ENCODE data around the gene YPEL3.
"Not testable (repeated sequence)": the region's sequence is repeated elsewhere in the genome, so short reads cannot be mapped to it uniquely, and the experiment has no call there.

YPEL3 gene

DNA sequence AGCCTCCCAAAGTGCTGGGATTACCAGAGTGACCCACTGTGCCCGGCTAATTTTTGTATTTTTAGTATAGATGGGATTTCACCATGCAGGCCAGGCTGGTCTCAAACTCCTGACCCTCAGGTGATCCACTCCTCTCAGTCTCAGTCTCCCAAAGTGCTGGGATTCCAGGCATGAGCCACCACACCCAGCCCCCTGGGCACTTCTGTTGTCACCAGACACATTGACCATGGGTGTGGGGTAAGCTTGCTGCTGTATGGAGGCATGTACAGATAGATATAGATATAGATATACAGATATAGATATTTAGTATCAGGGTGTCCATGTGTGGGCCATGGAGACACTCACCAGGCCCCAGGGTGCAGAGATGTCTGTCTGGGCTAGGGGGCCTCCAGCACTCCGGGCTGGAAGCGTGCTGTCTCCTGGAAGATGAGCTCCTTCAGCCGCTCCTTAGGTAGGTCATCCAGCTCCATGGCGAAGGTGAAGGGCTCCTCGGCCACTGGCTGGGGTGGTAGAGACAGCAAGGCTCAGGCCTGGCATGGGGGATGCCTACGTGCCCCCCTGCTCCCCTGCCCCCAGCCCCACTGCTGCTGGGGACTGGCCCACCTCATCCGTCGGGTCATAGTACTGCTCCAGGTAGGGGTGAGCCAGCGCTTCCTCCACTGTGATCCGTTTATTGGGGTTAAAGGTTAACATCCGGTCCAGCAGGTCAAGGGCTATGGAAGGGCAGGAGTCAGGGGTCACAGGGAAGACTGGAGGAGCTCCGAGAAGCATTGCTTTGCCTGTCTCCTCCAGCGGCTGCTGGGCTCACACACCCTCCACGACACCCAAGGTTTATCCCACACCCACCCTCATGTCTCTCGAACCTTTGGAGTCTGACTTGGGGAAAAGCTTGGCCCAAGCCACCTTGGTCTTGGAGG lies 20.5 kb upstream of the YPEL3 start:
- DNase-seq: no peak

DNA sequence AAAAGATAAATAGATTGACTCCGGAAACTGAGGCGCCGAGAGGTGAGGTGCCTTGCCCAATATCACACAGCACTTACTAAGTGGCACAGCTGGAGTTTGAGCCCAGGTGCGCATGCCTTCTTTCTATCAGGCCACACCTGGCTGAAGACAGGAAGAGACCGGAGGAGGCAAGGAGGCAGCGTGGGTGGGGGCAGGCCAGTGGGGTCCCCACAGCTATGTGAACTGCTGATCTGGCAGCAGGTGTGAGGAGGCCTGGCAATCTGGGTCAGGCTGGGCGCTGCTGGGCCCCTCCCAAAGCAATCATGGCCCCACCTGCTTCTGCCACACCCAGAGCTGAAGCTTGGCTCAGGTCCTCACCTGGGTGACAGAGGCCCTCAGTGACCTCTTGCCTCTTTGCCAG lies 19.2 kb upstream of the YPEL3 start:
- DNase-seq: no peak

GRCh38 chr16:30114833-30115232 lies 18.8 kb upstream of the YPEL3 start:
- not testable (repeated sequence) for DNase-seq

DNA sequence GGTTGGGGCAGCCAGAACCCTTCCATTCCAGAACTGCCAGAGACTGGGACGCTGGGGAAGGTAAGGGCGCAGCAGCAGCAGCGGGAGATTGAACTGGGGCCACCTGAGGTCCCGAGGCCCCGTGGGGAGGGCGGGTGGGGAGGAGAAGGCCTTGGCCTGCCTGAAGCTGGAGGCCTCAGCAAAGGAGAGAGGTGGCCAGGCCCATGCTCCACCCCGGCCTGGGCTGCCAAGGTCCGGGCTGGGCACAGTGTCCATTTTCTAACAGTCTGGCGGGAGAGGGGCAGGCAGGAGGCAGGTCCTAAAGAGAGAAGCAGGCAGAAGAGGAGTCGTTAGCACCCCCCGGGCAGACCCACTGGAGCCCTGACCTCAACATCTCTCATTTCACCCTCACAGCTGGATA lies 18.4 kb upstream of the YPEL3 start:
- no peak for DNase-seq

DNA sequence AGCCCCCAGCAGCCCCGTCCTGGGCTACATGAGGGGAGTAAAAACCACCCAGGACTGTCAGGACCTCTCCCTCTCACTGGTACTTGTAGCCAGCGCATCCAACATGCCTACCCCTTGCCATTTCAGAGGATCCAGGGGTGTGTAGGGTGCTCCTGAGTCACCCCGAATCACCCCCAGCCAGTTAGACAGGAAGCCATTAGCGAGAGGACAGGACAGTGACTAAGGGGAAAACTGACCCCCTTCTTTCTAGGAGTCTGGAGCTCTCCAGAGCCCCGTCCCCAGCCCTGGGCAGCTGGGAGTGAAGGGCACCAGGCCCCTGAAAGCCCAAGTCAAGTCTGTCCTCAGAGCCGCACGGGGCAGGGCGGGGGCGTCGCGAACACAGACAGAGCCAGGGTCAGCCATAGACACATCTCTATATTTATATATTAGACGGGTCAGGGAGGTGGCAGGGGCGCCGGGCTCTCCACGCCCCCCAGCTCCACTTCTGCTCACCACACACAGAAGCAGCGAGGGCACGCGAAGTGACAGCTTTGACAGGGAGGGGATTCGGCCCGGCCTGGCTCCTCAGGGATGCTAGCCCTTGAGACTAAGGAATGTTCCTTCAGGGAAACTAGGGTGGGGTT lies 17.8 kb upstream of the YPEL3 start:
- DNase-seq: no peak

DNA sequence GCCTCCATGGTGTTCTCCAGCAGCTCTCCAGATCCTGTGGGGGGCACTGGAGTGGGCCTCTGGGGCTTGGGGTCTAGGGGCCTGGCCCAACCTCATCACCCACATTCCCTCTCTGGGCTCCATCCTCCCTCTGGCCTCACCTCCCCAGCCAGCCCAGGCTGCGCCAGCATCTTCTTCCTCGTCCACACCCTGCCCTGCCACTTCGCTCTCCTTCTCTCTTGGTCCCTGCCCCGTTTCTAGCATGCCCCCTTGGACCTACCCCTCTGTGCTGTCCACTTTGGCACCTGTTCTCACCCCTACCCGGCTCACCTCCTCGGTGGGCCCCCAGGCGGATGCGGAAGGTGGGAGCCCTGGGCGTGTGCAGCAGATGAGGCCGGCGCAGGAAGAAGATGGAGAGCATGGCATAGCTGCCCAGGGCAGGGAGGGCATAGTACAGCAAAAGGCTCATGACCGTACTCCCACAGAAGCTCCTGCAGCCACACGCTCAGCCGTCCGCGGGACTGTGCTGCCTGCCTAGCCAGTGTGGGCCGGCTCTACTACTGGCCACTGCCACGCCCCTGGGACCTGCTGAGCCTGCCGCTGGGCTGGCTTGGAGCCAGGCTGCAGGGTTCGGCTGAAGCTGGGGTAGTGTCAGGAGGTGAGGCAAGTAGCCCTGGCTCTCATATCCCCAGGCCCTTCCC lies 17.2 kb upstream of the YPEL3 start, which contains the start of gene GDPD3:
GDPD3 (minus strand) TSS at position 507 of the 680 bp plus-strand sequence; CDS start at position 448, 59 bp downstream.
- no peak for DNase-seq

DNA sequence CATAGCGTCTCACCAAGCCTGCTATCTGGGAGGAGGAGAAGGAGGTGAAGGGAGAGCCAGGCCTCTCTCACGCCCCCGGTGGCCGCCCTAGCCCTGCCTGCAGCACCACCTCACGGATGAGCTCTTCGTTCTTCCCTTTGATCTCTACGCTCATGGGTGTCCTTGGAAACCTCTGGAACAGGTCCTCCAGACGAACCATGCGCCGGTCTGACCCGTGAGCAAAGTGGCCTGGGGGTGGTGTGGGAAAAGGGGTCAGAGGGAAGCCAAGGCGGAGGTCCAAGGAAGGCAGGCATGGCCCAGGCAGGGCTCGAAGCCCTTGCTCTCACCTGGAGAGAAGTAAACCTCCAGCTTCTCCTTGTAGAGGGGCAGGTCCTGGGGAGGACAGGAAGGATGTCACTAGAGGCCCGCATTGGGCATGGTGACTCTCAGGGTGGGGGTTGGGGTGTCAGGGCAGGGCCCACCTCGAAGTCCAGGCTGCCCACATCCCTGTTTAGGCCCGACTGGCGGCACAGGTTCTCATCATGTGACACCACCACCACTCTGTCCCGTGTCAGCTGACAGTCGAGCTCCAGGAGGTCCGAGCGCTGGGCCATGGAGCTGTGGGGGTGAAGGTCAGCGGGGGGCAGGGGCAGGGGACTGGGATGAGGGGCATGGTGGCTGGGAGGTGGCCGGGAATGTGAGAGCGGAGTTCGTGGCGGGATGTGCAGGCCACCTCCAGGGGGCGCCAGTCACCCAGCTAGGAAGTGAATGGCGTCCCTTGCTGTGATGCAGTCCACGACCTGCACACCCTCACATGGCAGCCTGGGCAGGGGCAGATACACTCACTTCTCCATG lies 16.4 kb upstream of the YPEL3 start:
- DNase-seq: peak; percentile 80 to 82

- no peak for DNase-seq
Measured at GRCh38 chr16:30110661-30111060, 14.6 kb upstream of the YPEL3 start.

DNA sequence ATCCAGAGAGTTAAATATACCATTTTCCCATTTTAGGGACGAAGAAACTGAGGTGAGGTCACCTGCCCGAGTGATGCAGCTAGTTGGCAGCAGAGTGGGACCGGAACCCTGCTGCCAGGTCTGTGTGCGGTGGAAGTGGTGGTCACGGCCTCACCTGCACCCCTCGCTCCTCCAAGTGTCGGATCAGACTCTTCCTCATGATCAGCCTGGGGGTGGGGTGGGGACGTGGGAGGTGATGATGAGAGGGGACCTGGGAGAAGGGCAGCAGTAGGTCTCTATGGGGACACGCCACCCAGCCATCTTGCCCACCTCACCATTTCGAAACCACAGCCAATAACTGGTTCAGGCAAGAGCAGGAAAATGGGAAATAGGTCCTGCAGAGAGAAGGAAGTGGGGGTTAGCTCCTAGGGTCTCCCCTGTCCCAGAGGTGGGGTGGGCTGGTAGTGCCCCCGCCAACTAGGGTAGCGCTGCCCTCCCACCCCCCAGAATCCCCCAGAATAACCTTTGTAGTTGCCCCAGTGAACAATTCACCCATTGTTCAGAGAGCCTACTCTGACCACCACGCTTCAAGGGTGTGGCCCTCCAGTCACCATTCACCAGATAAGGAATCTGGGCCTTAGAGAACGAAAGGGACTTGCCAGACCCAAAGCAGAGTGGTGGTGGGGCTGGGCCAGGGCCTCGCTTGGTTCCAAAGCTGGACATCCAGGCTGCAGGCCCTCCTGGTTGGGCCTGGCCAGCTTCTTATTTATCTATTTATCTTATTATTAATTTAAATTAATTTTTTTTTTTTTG lies 12.2 kb upstream of the YPEL3 start:
- DNase-seq: no peak

DNA sequence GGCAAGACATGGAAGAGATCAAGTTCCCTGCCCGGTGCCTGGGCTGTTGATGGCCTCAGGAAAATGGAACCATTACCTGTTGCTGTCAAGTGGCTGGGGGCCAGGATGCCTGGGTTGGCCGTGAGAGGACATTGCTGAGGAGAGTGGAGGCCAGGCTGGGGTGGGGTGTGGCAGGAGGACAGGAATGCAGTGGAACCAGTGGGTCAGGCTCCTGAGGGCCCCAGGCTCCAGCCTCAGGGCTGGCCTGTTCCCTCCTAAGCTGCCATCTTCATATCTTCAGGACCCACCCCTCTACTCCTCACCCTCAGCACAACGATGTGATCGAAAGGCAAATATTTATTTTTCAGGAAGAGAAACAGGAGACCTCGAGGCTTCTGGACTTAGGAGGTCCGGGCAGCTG lies 8.5 kb upstream of the YPEL3 start:
- DNase-seq: no peak

DNA sequence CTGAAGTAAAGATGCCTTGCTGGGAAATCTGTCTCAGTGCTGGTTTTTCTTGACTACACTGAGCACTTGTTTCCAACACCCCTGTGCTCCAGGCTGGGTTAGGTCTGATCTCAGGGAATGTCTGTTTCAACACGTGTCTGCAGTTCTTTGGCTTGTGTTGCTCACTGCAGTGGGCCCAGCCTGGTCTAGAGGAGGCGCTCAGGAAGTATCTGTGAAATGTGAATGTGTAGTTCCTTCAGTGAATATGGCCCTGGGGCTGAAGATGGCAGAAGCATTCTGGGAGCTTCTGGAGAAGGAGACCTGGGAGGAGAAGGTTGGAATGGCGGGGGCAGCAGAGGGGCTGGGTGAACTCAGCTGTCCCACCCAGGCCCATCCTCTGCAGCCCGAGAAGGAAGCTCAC lies 8.1 kb upstream of the YPEL3 start:
- no peak for DNase-seq

DNA sequence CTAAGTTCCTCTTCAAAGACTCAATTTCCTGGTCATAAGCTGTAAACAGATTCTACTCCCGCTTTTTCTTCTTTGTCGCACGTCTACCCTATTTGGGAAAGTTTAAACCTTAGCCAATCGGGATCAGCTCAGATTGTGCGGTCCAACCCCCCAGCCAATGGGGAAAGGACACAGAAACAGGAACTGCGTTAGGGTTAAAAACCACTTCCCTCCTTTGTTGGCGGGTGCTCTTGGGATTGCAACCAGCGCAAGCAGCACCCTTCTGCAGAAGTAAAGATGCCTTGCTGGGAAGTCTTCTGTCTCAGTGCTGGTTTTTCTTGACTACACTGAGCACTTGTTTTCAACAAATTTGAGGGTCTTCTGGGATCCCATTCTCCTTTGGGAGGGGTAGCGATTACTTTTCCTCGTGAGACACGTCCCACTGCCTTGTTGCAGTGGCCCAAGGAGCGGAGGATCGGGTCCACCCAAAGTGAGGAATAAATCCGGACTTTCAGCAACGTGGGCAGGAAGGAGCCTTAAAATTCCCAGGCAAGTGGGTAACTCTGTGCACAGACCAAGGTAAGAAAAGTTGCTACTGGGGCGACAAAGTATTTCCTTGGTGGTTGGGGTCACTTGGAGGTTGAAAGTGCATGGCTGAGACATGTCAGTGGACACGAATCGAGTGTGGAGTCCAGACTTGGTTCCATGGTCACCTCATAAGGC lies 1.0 kb upstream of the YPEL3 start:
- no peak for DNase-seq

DNA sequence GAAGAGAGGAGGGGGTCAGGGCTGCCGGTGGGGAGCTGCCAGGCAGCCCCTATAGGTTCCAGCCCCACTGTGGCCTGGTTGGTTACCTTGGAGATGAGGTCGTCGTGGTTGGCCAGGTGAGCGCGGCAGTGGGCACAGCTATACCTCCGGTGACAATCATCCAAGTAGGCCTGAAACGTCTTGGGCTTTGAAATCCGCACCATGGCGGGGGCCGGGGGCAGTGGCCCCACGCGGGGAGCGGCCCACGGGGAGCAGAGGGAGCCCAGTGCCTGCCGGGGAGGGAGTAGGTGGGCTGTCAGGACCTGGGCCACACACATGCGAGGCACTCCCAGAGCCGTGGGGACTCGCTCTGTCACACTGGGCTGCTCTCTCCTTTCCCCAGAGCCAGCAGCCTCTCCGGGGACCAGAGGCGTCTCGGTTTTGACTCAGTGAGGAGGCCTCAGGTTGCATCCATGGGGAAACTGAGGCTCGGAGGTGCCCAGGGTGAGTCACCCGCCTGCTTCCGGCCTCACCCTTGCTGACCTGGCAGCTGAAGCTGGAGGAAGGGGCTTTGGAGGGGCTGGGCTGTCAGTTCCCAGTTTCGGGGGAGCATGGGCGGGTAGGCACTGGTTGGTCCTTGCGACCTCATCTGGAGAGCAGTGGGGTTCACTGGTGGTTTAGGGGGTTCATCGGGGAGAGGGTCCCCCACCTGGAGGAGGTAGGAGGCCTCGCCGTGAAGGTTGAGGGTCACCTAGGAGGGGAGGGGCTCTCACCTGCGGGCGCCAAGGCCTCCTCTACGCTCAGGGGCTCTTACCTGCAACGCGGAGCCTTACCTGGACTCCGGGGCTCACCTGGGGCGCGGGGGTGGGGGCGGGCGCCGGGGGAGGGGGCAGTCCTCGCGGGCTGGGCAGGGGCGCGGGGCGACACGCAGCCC lies 591 bp downstream of the YPEL3 start:
- no peak for DNase-seq

- no peak for DNase-seq
Measured at GRCh38 chr16:30094541-30095165, 1.4 kb downstream of the YPEL3 start.

- DNase-seq: peak; percentile 67 to 80
Measured at GRCh38 chr16:30092373-30093010, 3.5 kb downstream of the YPEL3 start.

GRCh38 chr16:30091474-30092372 lies 4.3 kb downstream of the YPEL3 start, which contains the start of gene TBX6:
Gene TBX6, minus strand, starts transcription at chr16:30091924. Its CDS starts 731 bp downstream, at chr16:30091193.
- peak; percentile 94 to 95 for DNase-seq

DNA sequence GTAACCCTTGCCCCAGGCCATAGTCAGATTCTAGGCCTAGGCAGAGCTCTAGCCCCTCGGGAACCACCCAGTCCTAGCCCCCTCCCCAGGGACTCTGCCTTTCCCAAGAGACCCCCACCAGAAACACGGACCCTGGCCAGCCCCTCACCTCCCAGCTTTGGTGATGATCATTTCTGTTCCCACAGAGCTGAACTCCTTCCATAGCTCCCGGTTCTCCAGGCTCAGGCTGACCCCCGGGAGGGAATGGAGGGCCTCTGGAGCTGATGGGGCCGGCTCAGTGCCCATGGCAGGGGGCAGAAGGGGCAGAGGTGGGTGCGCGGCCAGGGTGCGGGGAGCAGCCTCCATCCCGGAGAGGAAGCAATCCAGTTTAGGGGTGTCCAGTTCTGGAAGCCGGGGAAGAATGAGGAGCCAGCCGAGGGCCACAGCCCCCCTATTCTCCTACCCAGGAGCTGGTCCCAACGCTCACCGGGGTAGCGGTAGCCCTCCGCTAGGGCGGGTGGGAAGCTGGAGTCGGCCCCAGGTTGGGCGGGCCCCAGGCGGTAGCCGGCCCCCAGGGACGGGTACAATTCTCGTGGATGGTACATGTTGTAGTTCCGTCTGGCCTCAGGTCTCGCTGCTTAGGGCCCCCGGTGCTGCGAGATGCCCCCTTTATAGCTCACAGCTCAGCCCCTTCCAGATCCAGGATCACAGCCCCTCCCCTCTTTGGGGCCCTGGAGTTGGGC lies 5.2 kb downstream of the YPEL3 start:
- no peak for DNase-seq

Data from stimulated activated CD4-positive, alpha-beta T cell treated with anti-CD3 and anti-CD28 coated beads, Interleukin-2, amount 100 ng/mL, for 24 hours (primary cell).